Left lung (tissue), 10 donors: ENCODE data around the gene PICK1. TPM values are rescaled to one million over a fixed set of nuclear protein-coding genes. Genes with fewer than 3 reads are reported as not detected.
A peak's percentile ranks its signal among the peaks of the same experiment; 100 is the strongest.
"Not testable (repeated sequence)": the region's sequence is repeated elsewhere in the genome, so short reads cannot be mapped to it uniquely, and the experiment has no call there.

Experiments used
- ATAC-seq: fragments of 200-7000 bp; cut with Tn5 transposase; one replicate; pipeline ENCODE4 v1.9.1; 2020; ENCODE audit warnings: moderate library complexity
- DNase-seq, 4 donors: peaks; one replicate each; pipeline ENCODE4 v3.0.0-alpha.2; 2013 to 2020
- H3K27ac ChIP-seq, 2 donors: fragments of 200-600 bp; sonication (generic) in 1 of 2; one replicate each; pipeline versions ENCODE4 v1.5.0 to v1.8.0; 2020 to 2021
- H3K27me3 ChIP-seq, 2 donors: fragments of 200-600 bp; sonication (generic) in 1 of 2; one replicate each; pipeline versions ENCODE4 v1.5.0 to v1.8.0; 2020 to 2021
- H3K36me3 ChIP-seq, 2 donors: fragments of 200-600 bp; sonication (generic) in 1 of 2; one replicate each; pipeline versions ENCODE4 v1.5.0 to v1.8.0; 2020 to 2021
- H3K4me1 ChIP-seq, 2 donors: fragments of 200-600 bp; one replicate each; pipeline ENCODE4 v1.8.0; 2021
- H3K4me3 ChIP-seq, 2 donors: fragments of 200-600 bp; sonication (generic) in 1 of 2; one replicate each; pipeline versions ENCODE4 v1.5.0 to v1.8.0; 2020 to 2021; ENCODE audit warnings: mild to moderate bottlenecking in 1 of 2
- H3K9me3 ChIP-seq, 2 donors: fragments of 200-600 bp; sonication (generic) in 1 of 2; one replicate each; pipeline versions ENCODE4 v1.5.0 to v1.8.0; 2020 to 2021
- intact Hi-C, 2 donors: fragments of 100-400 bp; cut with DNase I; formaldehyde crosslinking; loops; one replicate each; pipeline versions ENCODE4 v1.11.2 to v1.14.2; 2022
- polyA plus RNA-seq, 6 donors: library from polyadenylated mRNA; unstranded; fragments of 120-200 nt; gene quantifications; one replicate each; pipeline ENCODE4 v1.2.1, GENCODE V29; 2013; ENCODE audit not compliant: insufficient read length in 6 of 6
- total RNA-seq, 2 donors: library from RNA; stranded (reverse); fragmentation: NEBNext Ultra II Directional; extraction: Animal tissue kit (Norgen Biotek cat#: 25700); gene quantifications; one replicate each; pipeline ENCODE4 v1.2.1, GENCODE V29; 2021
- TF ChIP-seq, protein P1 (sequence below), 2 donors: fragments of 200-600 bp; sonication (generic) in 1 of 2; IDR thresholded peaks; one replicate each; pipeline versions ENCODE4 v1.5.0 to v1.8.0; 2021; ENCODE audit warnings: antibody characterized with exemption in 2 of 2
- donor health status: DM: no; HTN: yes; CAD: no.
- donor health status: DM: no; HTN: no; CAD: no.

Gene PICK1
- total and polyA plus RNA-seq, 8 donors = 22.8 to 39.5 (median 28.3) TPM

DNA sequence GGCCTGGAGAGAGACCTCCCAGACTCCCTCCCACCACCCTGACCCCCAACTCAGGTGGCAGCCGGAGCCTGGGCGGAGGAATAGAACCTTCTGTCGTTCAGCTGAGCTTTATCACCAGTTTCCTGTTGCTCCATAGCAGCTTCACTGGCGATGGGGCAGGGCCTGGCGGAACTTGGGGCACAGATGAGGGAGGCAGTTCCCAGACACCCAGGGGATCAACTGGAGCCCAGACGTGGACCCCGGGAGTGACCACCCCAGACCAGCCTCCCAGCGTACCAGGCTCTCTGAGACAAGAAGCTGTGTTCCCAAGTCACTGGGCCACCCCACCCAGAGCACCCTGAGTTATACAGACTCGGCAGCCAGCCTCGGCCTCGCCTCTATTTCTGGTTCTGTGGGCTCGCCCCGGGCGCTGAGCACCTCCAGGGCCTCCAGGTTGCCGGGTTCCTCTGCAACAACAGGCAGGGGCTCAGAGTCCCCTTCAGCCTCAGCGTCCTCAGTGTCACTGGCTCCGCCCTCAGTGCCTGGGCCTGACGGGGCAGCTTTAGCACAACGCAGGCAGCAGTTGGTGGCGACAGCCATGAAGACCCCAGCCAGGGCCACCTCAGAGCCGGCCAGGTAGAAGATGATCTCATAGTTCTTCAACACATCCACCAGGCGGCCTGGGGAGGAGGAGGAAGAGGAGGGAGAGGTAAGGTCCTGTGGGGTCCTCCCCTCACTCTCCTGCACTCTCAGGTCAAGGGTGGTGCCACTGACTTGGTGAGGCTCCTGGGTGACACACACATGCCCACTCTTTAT lies 21.0 kb downstream of the PICK1 start:
- Histone ChIP-seq H3K4me1 (peaks cover 15 to 26% of the 10 kb centered on the region in 2 donors), H3K36me3 (peaks cover 0 to 32% of the 10 kb centered on the region in 2 donors), H3K4me3 (no peak overlapping the region), H3K27ac (no peak overlapping the region), H3K9me3 (no peaks in the 10 kb centered on the region), H3K27me3 (peaks cover 24 to 34% of the 10 kb centered on the region in 2 donors)
- DNase-seq (peak in 1 of 4 donors; percentile 67), ATAC-seq (no peak)
- TF ChIP-seq, protein P1, sequence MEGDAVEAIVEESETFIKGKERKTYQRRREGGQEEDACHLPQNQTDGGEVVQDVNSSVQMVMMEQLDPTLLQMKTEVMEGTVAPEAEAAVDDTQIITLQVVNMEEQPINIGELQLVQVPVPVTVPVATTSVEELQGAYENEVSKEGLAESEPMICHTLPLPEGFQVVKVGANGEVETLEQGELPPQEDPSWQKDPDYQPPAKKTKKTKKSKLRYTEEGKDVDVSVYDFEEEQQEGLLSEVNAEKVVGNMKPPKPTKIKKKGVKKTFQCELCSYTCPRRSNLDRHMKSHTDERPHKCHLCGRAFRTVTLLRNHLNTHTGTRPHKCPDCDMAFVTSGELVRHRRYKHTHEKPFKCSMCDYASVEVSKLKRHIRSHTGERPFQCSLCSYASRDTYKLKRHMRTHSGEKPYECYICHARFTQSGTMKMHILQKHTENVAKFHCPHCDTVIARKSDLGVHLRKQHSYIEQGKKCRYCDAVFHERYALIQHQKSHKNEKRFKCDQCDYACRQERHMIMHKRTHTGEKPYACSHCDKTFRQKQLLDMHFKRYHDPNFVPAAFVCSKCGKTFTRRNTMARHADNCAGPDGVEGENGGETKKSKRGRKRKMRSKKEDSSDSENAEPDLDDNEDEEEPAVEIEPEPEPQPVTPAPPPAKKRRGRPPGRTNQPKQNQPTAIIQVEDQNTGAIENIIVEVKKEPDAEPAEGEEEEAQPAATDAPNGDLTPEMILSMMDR (IDR thresholded peaks at IDR 0.05) = no peak
- intact Hi-C loops = no loop called here

- ATAC-seq, H3K27ac ChIP-seq, H3K9me3 ChIP-seq, intact Hi-C loops, H3K4me3 ChIP-seq: not testable (repeated sequence)
- H3K4me1 ChIP-seq = peaks cover 15 to 26% of the 10 kb centered on the region in 2 donors
- DNase-seq = peak in 1 of 4 donors; percentile 5
- H3K27me3 ChIP-seq = peaks cover 28 to 44% of the 10 kb centered on the region in 2 donors
- peaks cover 0 to 22% of the 10 kb centered on the region in 2 donors for H3K36me3 ChIP-seq
Measured at GRCh38 chr22:38079208-38079607, 22.0 kb downstream of the PICK1 start.

DNA sequence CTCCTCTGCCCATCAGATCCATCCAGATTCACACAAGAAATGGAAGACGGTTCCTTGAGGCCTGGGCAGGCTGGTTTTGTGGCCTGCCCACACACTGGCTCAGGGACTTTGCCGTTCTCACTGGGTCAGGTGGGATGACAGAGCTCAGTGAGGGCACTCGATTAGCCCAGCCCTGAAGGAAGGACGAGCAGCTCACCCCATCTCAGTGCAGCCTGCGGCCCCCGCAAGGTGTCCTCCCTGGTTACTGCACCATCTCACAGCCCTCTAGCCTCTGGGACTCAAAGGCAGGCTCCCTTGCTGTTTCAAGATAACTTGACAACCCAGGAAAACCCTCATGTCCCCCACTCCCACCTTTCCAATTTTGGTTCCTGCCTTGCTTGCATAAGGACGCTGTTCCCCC lies 22.6 kb downstream of the PICK1 start:
- Histone ChIP-seq H3K4me3 (no peak overlapping the region), H3K27ac (no peak overlapping the region), H3K9me3 (no peaks in the 10 kb centered on the region), H3K27me3 (peaks cover 28 to 45% of the 10 kb centered on the region in 2 donors), H3K36me3 (peaks cover 0 to 16% of the 10 kb centered on the region in 2 donors), H3K4me1 (peaks cover 15 to 26% of the 10 kb centered on the region in 2 donors)
- no peak for ATAC-seq
- intact Hi-C loops = no loop called here
- peak in 1 of 4 donors; percentile 34 for DNase-seq
- TF ChIP-seq, protein P1 (IDR thresholded peaks at IDR 0.05) = no peak

GRCh38 chr22:38080474-38080849 lies 23.3 kb downstream of the PICK1 start:
- Histone ChIP-seq H3K4me3 (peak overlapping the region; percentile 9 to 10), H3K27me3 (peaks cover 28 to 45% of the 10 kb centered on the region in 2 donors), H3K36me3 (peaks cover 0 to 10% of the 10 kb centered on the region in 2 donors), H3K27ac (no peak overlapping the region), H3K4me1 (peaks cover 15 to 26% of the 10 kb centered on the region in 2 donors), H3K9me3 (no peaks in the 10 kb centered on the region)
- intact Hi-C loops = no loop called here
- TF ChIP-seq, protein P1 (IDR thresholded peaks at IDR 0.05) = no peak
- no peak for DNase-seq
- no peak for ATAC-seq

DNA sequence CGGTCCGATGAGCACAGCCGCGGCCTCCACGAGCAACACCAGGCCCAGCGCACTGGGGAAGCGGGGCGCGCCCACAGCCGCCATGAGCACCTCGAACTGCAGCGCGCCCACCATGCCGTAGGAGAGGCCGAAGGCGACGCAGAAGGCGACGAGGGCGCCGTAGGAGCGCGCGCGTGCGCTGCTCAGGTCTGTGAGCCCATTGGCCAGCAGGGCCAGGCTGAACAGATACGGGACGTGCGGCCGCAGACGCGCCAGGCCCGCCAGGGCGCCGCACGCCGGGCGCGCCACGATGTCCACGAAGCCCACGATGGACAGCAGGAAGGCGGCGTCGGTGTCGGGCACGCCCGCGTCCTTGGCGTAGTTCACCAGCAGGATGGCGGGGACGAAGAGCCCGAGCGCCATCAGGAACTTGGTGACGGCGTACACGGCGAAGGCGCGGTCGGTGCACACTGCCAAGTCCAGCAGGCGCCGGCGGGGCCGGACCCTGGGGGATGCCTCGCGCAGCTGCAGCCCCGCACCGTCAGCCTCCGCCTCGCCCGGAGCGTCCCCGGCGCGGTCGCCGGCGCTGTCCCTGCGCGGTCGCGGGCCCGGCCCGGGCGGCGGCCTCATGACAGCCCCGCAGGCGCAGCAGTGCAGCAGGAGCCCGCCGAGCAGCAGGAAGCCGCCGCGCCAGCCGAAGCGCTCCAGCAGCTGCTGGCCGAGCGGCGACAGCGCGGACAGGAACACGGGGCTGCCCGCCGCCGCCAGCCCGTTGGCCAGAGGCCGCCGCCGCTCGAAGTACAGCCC lies 23.8 kb downstream of the PICK1 start:
- no peak overlapping the region for H3K27ac ChIP-seq
- peaks cover 15 to 26% of the 10 kb centered on the region in 2 donors for H3K4me1 ChIP-seq
- H3K36me3 ChIP-seq = peaks cover 0 to 5% of the 10 kb centered on the region in 2 donors
- intact Hi-C loops = no loop called here
- peak in 2 of 4 donors; percentile 35 to 79 for DNase-seq
- H3K9me3 ChIP-seq = no peaks in the 10 kb centered on the region
- H3K4me3 ChIP-seq = peak overlapping the region; percentile 9 to 10
- peaks cover 28 to 45% of the 10 kb centered on the region in 2 donors for H3K27me3 ChIP-seq
- TF ChIP-seq, protein P1 (IDR thresholded peaks at IDR 0.05) = no peak
- peak; percentile 61 for ATAC-seq
